A549 (cell line): ENCODE data around the gene ERBB2. TPM values are rescaled to one million over a fixed set of nuclear protein-coding genes. Genes with fewer than 3 reads are reported as not detected.

ENCODE experiments used
- ATAC-seq, 2 experiments: fragments of 200-7000 bp in 1 of 2; fragments of >200 bp in 1 of 2; cut with Nextera tagmentation in 1 of 2; cut with Tn5 transposase in 1 of 2; 3 replicates each; pipeline versions ENCODE4 v1.8.0 to v1.9.1; 2018 to 2020; ENCODE audit warnings: mild to moderate bottlenecking in 1 of 2, moderate library complexity in 1 of 2
- CTCF ChIA-PET: fragments of 300-600 bp; sonication (Branson Sonifier 250); formaldehyde crosslinking; extraction: SDS; loops from one replicate; lab custom pipeline; 2021; ENCODE audit warnings: antibody characterized with exemption, inconsistent platforms; lab: Yijun Ruan, JAX
- POLR2A ChIA-PET: fragments of 350-600 bp; formaldehyde crosslinking; extraction: SDS; loops from one replicate; lab custom pipeline; 2021; ENCODE audit warnings: antibody characterized with exemption, inconsistent platforms; lab: Yijun Ruan, JAX
- DNase-seq, 2 experiments: peaks; one replicate each; pipeline versions ENCODE4 v3.0.0 to v3.0.0-alpha.2; 2011 to 2016; ENCODE audit warnings: low read depth in 1 of 2, low spot score in 1 of 2
- FAIRE-seq: peaks from 2 replicates; lab custom pipeline; 2011; peaks lifted over from hg19 to GRCh38; lab: Jason Lieb, UNC
- H3K27ac ChIP-seq, 2 experiments: fragments of >200 bp; sonication (Bioruptor Twin); formaldehyde crosslinking; 3 replicates each; pipeline ENCODE4 v1.5.1; 2016 to 2017
- H3K4me1 ChIP-seq: fragments of >200 bp; sonication (Bioruptor Twin); formaldehyde crosslinking; 3 replicates; pipeline ENCODE4 v1.6.1; 2016
- H3K4me2 ChIP-seq: fragments of >200 bp; sonication (Bioruptor Twin); formaldehyde crosslinking; 3 replicates; pipeline ENCODE4 v1.6.1; 2016
- H3K4me3 ChIP-seq: fragments of >200 bp; sonication (Bioruptor Twin); formaldehyde crosslinking; 3 replicates; pipeline ENCODE4 v1.5.1; 2016
- H3K9me3 ChIP-seq: fragments of >200 bp; sonication (Bioruptor Twin); formaldehyde crosslinking; 3 replicates; pipeline ENCODE4 v1.6.1; 2016
- BHLHE40 ChIP-seq: IDR thresholded peaks from 2 replicates; pipeline ENCODE4 v1.6.1; 2012; ENCODE audit warnings: low read depth, low read length, inconsistent platforms
- CBX2 ChIP-seq: fragments of 200-600 bp; sonication (generic); IDR thresholded peaks from 2 replicates; pipeline ENCODE4 v1.6.1; 2016; ENCODE audit warnings: low read depth, mild to moderate bottlenecking, borderline replicate concordance
- EHF ChIP-seq: fragments of 250-450 bp; sonication (Bioruptor Pico); IDR thresholded peaks from 2 replicates; pipeline ENCODE4 v1.5.0; 2020; ENCODE audit warnings: mild to moderate bottlenecking
- FOXS1 ChIP-seq: fragments of 250-450 bp; sonication (Bioruptor Pico); IDR thresholded peaks from 2 replicates; pipeline ENCODE4 v1.5.0; 2020; ENCODE audit warnings: mild to moderate bottlenecking, moderate library complexity
- GATA3 ChIP-seq: IDR thresholded peaks from 2 replicates; pipeline ENCODE4 v1.6.1; 2012; ENCODE audit warnings: borderline replicate concordance
- HOXA7 ChIP-seq: fragments of 250-450 bp; sonication (Bioruptor Pico); IDR thresholded peaks from 2 replicates; pipeline ENCODE4 v1.5.0; 2020; ENCODE audit warnings: mild to moderate bottlenecking, moderate library complexity
- JUN ChIP-seq, 2 experiments: fragments of >200 bp; sonication (Bioruptor Twin); formaldehyde crosslinking; IDR thresholded peaks; 2 replicates in 1 of 2; 3 replicates in 1 of 2; pipeline ENCODE4 v1.6.1; 2016 to 2017
- NFE2L2 ChIP-seq: fragments of 150-350 bp; conservative IDR thresholded peaks from 2 replicates; pipeline ENCODE4 v1.6.1; 2014; ENCODE audit warnings: low read length
- PHF8 ChIP-seq: fragments of 200-600 bp; sonication (generic); IDR thresholded peaks from 2 replicates; pipeline ENCODE4 v1.6.1; 2016; ENCODE audit warnings: low read depth, mild to moderate bottlenecking, antibody characterized with exemption, moderate library complexity, borderline replicate concordance
- RNF2 ChIP-seq: fragments of 200-600 bp; sonication (generic); IDR thresholded peaks from 2 replicates; pipeline ENCODE4 v1.6.1; 2016; ENCODE audit warnings: low read depth, mild to moderate bottlenecking, antibody characterized with exemption, moderate library complexity, borderline replicate concordance
- SREBF2 ChIP-seq: fragments of 450-650 bp; IDR thresholded peaks from 2 replicates; pipeline ENCODE4 v1.6.1; 2014; ENCODE audit warnings: mild to moderate bottlenecking, moderate library complexity
- TFCP2L1 ChIP-seq: fragments of 250-450 bp; sonication (Bioruptor Pico); IDR thresholded peaks from 2 replicates; pipeline ENCODE4 v1.5.0; 2021; ENCODE audit warnings: mild to moderate bottlenecking
- ZNF302 ChIP-seq: fragments of 250-450 bp; sonication (Bioruptor Pico); IDR thresholded peaks from 2 replicates; pipeline ENCODE4 v1.9.0; 2021; ENCODE audit warnings: inconsistent platforms, mild to moderate bottlenecking, moderate library complexity
- WGBS: methylation state at CpG from one replicate; pipeline ENCODE4 v1.1.6; 2017; ENCODE audit errors: missing lambda C conversion rate; 5-methylcytosine and 5-hydroxymethylcytosine counted together
- polyA plus RNA-seq, 4 experiments: library from polyadenylated mRNA; depleted of rRNA in 3 of 4; stranded (reverse); fragments of >200 nt; fragmentation: RNase III in 1 of 4; extraction: RNeasy Plus Mini Kit Qiagen cat#74134 plus additional on column Dnase treatment in 1 of 4; gene quantifications; 2 replicates in 3 of 4; 3 replicates in 1 of 4; pipeline ENCODE4 v1.2.3, GENCODE V29; 2011 to 2017
- TF ChIP-seq, protein P1 (sequence below): fragments of 250-450 bp; sonication (Bioruptor Pico); IDR thresholded peaks from 2 replicates; pipeline ENCODE4 v1.5.0; 2021; ENCODE audit warnings: mild to moderate bottlenecking, moderate library complexity, borderline replicate concordance
- TF ChIP-seq, protein P2 (sequence below): fragments of 150-350 bp; IDR thresholded peaks from 2 replicates; pipeline ENCODE4 v1.6.1; 2014; ENCODE audit warnings: low read depth, mild to moderate bottlenecking, low read length
- TF ChIP-seq, protein P3 (sequence below): fragments of >200 bp; sonication (Bioruptor Twin); formaldehyde crosslinking; IDR thresholded peaks from 3 replicates; pipeline ENCODE4 v1.6.1; 2016
- TF ChIP-seq, protein P4 (sequence below): IDR thresholded peaks from 2 replicates; pipeline ENCODE4 v1.6.1; 2012
- TF ChIP-seq, protein P5 (sequence below): fragments of 250-450 bp; sonication (Bioruptor Pico); IDR thresholded peaks from 2 replicates; pipeline ENCODE4 v1.5.0; 2020; ENCODE audit warnings: low read depth, mild to moderate bottlenecking, moderate library complexity

ERBB2 gene
- polyA plus RNA-seq, 2 of the 4 experiments (the other 2 are of a cell fraction), result 22.4 to 32.0 TPM

DNA sequence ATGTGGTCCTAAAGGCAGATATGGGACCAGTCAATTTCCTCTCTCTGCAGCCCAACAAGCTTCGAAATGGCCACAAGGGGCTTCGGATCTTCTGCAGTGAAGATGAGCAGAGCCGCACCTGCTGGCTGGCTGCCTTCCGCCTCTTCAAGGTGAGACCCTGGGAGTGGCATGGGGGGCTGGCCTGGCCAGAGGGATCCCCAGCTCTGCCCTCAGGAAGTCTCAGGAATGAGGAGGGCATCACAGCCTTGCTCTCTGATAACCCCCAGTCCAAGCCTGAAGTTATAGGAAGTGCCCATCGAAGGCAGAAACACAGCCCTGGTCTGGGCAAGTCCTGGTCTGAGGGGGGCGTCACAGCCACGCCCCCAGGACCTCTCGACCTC is 45.0 kb downstream of the ERBB2 start:
- Histone ChIP-seq H3K4me1 (peaks cover 21% of the 10 kb centered on the region), H3K4me2 (no peak overlapping the region), H3K27ac (no peak overlapping the region), H3K4me3 (no peak overlapping the region), H3K9me3 (no peaks in the 10 kb centered on the region)
- WGBS, result 84% methylated on average over 8 of the region's 8 CpGs
- no peak for FAIRE-seq
- TF ChIP-seq, protein P1, sequence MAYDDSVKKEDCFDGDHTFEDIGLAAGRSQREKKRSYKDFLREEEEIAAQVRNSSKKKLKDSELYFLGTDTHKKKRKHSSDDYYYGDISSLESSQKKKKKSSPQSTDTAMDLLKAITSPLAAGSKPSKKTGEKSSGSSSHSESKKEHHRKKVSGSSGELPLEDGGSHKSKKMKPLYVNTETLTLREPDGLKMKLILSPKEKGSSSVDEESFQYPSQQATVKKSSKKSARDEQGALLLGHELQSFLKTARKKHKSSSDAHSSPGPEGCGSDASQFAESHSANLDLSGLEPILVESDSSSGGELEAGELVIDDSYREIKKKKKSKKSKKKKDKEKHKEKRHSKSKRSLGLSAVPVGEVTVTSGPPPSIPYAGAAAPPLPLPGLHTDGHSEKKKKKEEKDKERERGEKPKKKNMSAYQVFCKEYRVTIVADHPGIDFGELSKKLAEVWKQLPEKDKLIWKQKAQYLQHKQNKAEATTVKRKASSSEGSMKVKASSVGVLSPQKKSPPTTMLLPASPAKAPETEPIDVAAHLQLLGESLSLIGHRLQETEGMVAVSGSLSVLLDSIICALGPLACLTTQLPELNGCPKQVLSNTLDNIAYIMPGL (CRISPR knock-in tag), result no peak
- ATAC-seq, result no peak
- ChIA-PET POLR2A (interaction anchor here (0.6 kb wide), 1 partner anchor 283 kb away, joined by 5 read pairs; no protein-coding TSS in a partner anchor), CTCF (interaction anchor here (0.8 to 15.6 kb wide), 7 partner anchors 8 to 122 kb away, joined by 3 to 171 read pairs (median 4); partner anchors contain the start of genes MIEN1 and PNMT)
- DNase-seq, result no peak

DNA sequence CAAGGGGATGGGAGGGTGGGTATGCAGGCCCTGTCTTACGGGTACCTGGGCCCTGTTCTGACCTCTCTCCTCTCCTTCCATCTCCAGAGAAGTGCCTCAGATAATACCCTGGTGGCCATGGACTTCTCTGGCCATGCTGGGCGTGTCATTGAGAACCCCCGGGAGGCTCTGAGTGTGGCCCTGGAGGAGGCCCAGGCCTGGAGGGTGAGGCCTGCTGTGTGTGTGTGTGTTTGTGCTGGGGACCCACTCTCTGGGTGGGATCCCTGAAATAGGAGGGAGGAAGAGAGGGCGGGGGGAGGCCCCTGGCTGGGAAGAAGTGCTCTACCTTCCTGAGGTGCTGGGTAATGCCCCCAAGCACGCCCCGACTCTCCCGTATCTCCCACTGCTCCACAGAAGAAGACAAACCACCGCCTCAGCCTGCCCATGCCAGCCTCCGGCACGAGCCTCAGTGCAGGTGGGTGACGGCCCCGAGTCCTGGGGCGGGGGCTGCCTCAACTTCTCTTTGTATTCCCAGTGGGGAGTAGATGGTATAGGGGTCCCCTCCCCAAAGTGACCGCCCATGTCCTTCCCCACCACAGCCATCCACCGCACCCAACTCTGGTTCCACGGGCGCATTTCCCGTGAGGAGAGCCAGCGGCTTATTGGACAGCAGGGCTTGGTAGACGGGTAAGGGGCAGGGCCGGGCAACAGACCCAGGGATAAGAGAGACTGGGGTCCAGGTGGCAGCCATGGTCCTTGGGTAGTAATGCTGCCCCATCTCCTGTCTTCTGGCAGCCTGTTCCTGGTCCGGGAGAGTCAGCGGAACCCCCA is 45.7 kb downstream of the ERBB2 start:
- TF ChIP-seq BHLHE40, result no peak
- TF ChIP-seq JUN (IDR thresholded peaks at IDR 0.05), result no peak
- no peak for TF ChIP-seq PHF8
- TF ChIP-seq, protein P2, sequence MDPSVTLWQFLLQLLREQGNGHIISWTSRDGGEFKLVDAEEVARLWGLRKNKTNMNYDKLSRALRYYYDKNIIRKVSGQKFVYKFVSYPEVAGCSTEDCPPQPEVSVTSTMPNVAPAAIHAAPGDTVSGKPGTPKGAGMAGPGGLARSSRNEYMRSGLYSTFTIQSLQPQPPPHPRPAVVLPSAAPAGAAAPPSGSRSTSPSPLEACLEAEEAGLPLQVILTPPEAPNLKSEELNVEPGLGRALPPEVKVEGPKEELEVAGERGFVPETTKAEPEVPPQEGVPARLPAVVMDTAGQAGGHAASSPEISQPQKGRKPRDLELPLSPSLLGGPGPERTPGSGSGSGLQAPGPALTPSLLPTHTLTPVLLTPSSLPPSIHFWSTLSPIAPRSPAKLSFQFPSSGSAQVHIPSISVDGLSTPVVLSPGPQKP, result no peak
- TF ChIP-seq ZNF302 (CRISPR knock-in tag), result no peak
- no peak for TF ChIP-seq GATA3
- no peak for TF ChIP-seq CBX2
- TF ChIP-seq, protein P1 (CRISPR knock-in tag), result no peak
- no peak for TF ChIP-seq HOXA7 (CRISPR knock-in tag)
- no peak for TF ChIP-seq NFE2L2
- no peak for TF ChIP-seq TFCP2L1
- TF ChIP-seq, protein P3, sequence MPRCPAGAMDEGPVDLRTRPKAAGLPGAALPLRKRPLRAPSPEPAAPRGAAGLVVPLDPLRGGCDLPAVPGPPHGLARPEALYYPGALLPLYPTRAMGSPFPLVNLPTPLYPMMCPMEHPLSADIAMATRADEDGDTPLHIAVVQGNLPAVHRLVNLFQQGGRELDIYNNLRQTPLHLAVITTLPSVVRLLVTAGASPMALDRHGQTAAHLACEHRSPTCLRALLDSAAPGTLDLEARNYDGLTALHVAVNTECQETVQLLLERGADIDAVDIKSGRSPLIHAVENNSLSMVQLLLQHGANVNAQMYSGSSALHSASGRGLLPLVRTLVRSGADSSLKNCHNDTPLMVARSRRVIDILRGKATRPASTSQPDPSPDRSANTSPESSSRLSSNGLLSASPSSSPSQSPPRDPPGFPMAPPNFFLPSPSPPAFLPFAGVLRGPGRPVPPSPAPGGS, result no peak
- TF ChIP-seq, protein P4, sequence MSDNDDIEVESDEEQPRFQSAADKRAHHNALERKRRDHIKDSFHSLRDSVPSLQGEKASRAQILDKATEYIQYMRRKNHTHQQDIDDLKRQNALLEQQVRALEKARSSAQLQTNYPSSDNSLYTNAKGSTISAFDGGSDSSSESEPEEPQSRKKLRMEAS, result no peak
- TF ChIP-seq EHF (CRISPR knock-in tag), result no peak
- TF ChIP-seq, protein P5, sequence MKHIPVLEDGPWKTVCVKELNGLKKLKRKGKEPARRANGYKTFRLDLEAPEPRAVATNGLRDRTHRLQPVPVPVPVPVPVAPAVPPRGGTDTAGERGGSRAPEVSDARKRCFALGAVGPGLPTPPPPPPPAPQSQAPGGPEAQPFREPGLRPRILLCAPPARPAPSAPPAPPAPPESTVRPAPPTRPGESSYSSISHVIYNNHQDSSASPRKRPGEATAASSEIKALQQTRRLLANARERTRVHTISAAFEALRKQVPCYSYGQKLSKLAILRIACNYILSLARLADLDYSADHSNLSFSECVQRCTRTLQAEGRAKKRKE, result no peak
- no peak for TF ChIP-seq SREBF2
- no peak for TF ChIP-seq RNF2
- TF ChIP-seq FOXS1 (CRISPR knock-in tag), result no peak
- DNase-seq (no peak), ATAC-seq (no peak), FAIRE-seq (no peak)
- H3K9me3 ChIP-seq, result no peaks in the 10 kb centered on the region
- H3K4me1 ChIP-seq, result peaks cover 21% of the 10 kb centered on the region
- H3K4me3 ChIP-seq, result no peak overlapping the region
- H3K4me2 ChIP-seq, result no peak overlapping the region
- ChIA-PET POLR2A (interaction anchor here (0.6 kb wide), 1 partner anchor 284 kb away, joined by 5 read pairs; no protein-coding TSS in a partner anchor), CTCF (interaction anchor here (0.8 to 15.6 kb wide), 7 partner anchors 8 to 122 kb away, joined by 3 to 217 read pairs (median 4); partner anchors contain the start of genes MIEN1, PNMT and PPP1R1B)
- 90% methylated on average over 23 of the region's 23 CpGs for WGBS
- H3K27ac ChIP-seq, result no peak overlapping the region
